HG03565 (cell line): Measurements from ENCODE around the gene PRKN.
"Not testable (repeated sequence)": the region's sequence is repeated elsewhere in the genome, so short reads cannot be mapped to it uniquely, and the experiment has no call there.

Experiments
- ATAC-seq: cut with Tn5 transposase; IDR thresholded peaks from one replicate; pipeline ENCODE4 v1.9.1; 2021; ENCODE audit warnings: mild to moderate bottlenecking, moderate library complexity; ENCODE audit not compliant: unreplicated experiment

PRKN gene

DNA sequence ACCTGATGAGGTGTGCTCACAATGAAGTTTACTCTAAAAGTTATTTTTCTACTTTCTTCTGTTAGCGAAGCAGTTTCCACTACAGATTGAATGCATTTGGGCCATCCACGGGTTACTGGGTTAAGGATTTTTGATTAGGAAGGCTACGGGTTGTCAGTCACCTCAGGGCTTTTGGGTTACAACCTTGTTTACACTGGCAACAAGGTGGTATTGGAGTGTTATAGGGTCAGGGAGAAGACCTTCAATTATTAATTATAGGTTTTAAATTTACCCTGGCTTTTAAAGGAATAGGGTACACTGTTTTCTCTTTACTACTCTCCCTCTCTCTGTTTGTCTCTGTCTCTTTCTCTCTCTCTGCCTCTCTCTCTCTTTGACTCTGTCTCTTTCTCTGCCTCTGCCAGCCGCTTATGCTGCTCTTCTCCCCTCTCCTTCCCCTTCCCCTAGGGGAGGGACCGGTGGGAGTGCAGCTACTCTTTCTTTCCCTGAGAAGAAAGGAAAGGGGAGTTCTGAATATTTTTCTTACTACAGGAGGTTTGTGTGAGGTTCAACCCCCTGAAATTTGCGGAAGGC is 1413.5 kb downstream of the PRKN start:
- ATAC-seq = no peak

DNA sequence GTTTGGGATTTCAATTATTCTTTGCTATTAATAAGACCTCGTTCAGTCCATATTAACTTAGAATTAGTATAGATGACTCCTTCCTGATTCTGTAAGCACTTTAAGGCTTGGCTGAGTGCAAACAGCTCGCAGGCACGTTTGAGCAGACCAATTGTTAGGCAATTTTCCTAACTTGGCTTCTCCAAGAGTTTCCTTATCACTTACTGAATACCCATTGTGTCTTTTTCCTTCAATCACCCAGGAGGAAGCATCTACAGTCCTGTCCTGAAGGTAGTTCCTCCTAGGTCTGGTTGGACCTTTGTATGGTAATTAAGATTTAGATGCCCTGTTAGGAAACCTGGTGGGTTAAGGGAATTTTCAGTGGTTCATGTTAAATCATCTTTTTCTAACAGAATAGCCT is 1414.1 kb downstream of the PRKN start:
- ATAC-seq = not testable (repeated sequence)

DNA sequence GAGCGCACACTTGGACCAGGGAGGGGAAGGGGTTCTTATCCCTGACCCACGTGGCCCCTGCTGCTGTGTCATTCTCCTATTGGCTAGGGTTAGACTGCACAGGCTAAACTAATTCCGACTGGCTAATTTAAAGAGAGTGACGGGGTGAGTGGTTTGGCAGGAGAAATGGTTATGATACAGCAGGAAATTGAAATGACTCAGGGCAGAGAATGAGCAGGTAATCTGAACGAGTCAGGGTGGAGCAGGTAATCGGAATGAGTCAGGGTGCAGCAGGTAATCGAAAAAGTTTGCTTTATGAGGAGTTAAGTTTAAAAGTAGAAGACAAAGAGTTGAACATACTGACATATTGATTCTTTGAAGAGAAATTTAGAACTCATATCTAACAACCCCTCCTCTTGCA is 1417.8 kb downstream of the PRKN start:
- not testable (repeated sequence) for ATAC-seq

DNA sequence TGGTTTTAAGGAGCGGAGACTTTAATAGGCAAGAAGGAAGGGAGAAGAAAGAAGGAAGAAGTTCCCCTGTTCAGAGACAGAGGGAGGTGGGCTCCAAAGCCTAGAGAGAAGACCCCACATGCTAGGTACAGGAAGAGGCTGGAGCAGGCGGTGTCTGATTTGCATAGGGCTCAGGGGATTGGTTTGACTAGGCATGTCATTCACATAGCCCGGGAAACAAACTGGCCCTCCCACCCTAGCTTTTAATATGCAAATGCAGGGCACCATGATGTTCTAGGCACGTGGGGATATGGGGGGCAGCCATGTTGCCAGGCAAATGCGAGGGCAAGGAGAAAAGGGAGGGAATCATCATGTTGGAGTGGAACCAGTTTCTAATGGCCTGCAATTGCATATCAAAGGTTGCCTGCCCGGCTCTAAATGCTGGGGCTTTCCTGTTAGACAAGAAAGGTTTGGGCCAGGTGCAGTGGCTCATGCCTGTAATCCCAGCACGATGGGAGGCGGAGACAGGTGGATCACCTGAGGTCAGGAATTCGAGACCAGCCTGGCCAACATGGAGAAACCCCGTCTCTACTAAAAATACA is 1419.4 kb downstream of the PRKN start:
- ATAC-seq = no peak

DNA sequence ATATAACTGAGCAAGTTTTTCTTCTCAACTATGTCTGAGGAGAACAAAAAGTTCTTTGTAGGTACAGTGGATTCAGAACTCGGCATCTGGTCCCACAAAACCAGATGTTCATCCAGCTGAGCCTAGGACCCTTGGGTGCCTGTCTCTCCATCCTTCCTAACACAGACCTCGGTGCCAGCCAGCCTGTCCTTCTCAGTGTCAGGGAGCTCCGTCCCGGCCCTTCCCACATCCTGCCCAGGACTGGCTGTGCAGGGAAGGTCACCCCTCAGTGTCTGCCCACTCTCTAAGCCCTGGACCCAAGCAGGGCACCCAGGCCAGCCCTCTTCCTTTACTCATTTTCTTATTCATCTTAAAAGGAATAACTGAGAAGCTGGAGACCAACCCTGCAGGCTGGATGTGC is 1421.7 kb downstream of the PRKN start:
- ATAC-seq = no peak

DNA sequence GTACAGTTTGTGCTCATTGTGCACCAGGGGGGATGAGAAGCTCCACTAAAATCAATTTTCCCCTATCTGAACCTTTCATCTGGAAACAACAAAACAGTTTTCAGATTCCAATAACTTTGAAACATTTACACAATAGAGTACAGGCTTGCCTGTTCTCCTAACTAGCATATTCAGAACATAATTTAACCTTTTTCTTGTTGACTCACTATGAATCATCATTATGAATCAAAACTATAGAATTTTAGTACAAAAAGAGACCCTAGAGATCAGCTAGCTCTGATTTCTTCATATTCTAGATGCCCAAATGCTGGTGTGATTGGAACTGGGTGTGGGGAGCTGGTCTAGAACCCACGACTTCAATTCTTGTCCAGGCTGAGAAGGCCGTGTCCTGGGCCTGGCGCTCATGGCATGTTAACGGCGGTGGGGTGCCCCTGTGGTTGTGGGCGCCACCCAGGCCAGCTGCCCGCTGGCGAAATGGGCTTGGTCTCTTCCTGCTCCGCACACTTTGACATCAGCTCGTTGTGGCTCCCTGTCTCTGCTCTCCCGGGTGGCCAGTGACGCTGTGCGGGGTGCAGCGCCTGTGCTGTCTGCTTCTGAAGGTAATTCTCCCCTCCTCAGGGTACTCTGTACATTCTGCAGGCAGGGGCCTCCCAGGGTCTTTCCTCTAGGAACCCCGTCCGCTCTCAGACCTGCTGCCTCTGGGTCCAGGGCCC is 1423.8 kb downstream of the PRKN start:
- ATAC-seq = no peak

DNA sequence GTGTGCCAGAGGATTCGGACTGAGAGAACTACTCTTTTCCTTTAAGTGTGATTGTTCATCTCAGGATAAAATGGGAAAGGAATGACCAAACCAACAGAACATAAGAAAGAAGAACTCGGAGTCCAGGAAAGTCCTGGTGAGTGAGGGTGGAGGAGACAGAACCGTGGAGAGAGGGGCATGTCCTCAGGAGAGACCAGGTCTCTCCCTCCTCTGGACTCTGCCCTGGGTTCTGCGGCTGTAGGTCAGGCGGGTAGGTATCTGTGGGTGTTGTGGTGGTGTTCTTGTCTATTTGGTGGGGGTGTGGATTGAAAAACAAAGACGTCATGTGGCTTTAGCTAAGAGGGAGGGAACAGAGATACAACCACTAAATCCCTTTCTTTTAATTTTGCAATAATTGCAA is 1424.6 kb downstream of the PRKN start:
- no peak for ATAC-seq

DNA sequence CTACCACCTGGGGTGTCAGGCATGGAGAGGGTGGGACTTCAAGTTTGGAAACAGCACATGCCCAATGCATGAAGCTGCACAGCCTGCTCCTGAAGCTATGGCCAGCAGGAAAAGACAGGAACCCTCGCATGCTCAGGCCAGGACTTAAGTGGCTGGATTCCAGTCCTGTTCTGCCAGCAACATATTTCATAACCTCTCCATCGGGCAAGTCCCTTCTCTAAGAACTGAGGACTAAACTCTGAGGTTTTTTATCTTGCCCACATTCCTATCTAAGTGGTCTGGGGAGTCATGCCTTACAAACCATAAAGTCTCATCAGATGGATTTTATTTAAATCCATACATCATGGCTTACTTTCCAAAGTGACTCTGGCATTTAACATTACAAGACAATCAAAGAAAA is 1426.2 kb downstream of the PRKN start:
- no peak for ATAC-seq

DNA sequence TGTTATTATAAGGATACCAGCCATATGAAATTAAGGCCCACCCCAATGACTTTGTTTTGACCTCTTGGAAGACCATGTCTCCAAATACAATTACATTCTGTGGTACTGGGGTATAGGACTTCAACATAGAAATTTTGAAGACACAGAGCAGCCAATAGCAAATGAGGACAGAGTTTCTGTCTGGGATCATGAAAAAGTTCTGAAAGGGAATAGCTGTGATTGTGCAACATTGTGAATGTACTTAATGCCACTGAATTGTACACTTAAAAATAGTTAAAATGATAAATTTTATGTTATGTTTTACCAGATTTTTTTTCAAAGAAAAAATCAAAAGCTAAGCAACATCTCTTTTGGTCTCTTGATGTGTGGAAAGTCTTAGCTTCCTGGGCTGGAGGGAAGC is 1426.7 kb downstream of the PRKN start:
- no peak for ATAC-seq

DNA sequence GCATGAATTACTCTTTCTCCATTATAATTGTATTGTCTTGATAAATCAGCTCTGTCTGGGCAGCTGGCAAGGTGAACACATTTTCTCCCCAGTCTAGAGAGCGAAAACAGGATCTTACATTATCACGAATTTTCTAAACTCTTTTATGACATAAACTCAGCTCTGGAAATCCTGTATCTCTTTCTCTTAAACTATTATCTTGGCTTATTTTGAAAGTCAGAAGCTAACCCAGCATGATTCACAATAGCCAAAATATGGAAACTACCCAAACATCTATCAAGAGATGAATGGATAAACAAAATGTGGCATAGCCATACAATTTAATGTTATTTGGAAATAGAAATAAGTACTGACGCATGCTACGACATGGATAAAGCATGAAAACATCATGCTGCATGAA is 1427.8 kb downstream of the PRKN start:
- ATAC-seq = no peak
